Ammon's horn (tissue), 1 donor: ENCODE measurements around the gene DGKE.

ENCODE experiments used
- DNase-seq: peaks from one replicate; pipeline ENCODE4 v3.0.0-alpha.2; 2016; ENCODE audit warnings: low spot score

The DGKE gene

GRCh38 chr17:56914581-56915273 is 80.8 kb downstream of the DGKE start:
- DNase-seq, result peak; percentile 18

DNA sequence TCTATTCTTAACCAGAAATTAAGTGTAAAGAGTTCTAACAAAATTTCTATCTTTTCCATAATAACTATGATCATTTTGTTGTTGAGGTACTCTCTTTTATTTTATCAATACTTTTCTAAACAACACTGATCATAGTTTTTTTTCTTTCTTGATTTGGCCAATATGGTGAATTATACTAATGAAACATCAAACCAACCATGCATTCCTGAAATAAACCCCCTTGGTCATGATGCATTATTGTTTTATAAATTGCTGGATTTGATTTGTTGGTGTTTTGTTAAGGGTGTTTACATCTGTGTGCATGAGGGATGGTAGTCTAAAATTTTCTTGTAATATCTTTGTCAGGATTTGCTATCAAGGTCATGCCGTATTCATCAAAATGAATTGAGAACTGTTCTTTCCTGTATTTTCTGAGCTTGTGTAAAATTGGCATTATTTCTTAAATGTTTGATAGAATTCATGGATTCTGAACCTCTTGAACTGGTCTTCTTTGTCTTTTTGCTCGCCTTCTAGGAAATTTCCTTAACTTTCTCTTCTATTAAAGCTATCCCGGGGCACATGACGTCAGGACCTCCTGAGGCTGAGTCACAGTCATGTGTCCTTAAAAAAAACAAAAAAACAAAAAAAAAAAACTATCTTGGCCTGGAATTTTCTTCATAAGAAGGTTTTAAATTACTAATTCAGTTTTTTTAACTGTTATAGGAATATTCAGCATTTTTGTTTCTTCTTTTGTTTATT is 83.8 kb downstream of the DGKE start:
- DNase-seq, result no peak

DNA sequence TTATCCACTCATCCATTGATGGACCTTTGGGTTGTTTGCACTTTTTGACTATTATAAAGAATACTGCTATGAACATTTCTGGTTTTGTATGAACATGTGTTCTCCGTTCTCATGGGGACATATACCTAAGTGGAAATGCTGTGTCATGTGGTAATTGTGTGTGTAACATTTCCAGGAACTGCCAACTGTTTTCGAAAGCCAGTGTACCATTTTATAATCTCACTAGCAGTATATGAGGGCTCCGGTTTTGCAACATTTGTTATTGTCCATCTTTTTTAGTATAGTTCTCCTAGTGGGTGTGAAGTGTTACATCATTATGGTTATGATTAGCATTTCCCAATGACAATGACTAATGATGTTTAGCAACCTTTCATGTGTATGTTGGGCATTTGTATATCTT is 85.0 kb downstream of the DGKE start:
- no peak for DNase-seq
